Measurements from ENCODE around the gene UFSP2.

GRCh38 chr4:185369731-185370130 lies 56.0 kb downstream of the UFSP2 start:
- TF ChIP-seq CTCF (IDR thresholded peaks at IDR 0.05): no peak
- no peak for TF ChIP-seq POLR2AphosphoS5 (IDR thresholded peaks at IDR 0.05)
- no peak for TF ChIP-seq POLR2A (IDR thresholded peaks at IDR 0.05)
- TF ChIP-seq EP300 (IDR thresholded peaks at IDR 0.05): no peak

All from gastroesophageal sphincter (tissue), 3 donors.